Measurements from ENCODE around the gene ZNF580. TPM values are rescaled to one million over a fixed set of nuclear protein-coding genes. Genes with fewer than 3 reads are reported as not detected.

ZNF580 gene
- total and polyA plus RNA-seq, 9 donors = 14.5 to 70.6 (median 59.4) TPM

GRCh38 chr19:55660991-55661390, 20.2 kb downstream of the ZNF580 start:
- DNase-seq = peak in 1 of 5 donors; percentile 31
- no peak for TF ChIP-seq POLR2A (IDR thresholded peaks at IDR 0.05)
- TF ChIP-seq CTCF (IDR thresholded peaks at IDR 0.05) = no peak
- TF ChIP-seq EP300 (IDR thresholded peaks at IDR 0.05) = no peak
- H3K4me3 ChIP-seq = no peak overlapping the region
- no peak overlapping the region for H3K27ac ChIP-seq
- no peaks in the 10 kb centered on the region for H3K27me3 ChIP-seq
- 55 to 64% (median 64%) methylated on average over 16 of the region's 16 CpGs for WGBS, 3 donors
- peaks cover 18% of the 10 kb centered on the region for H3K4me1 ChIP-seq (ENCODE audit: insufficient read depth)
- H3K9me3 ChIP-seq = no peaks in the 10 kb centered on the region
- intact Hi-C loops (cut with DNase I) = no loop called here
- H3K36me3 ChIP-seq = no peaks in the 10 kb centered on the region

- Histone ChIP-seq H3K9me3 (no peaks in the 10 kb centered on the region), H3K27me3 (no peaks in the 10 kb centered on the region), H3K36me3 (no peaks in the 10 kb centered on the region), H3K27ac (no peak overlapping the region), H3K4me1 (ENCODE audit: insufficient read depth) (peaks cover 11% of the 10 kb centered on the region), H3K4me3 (no peak overlapping the region)
- intact Hi-C loops (cut with DNase I) = no loop called here
- TF ChIP-seq EP300 (IDR thresholded peaks at IDR 0.05) (no peak), CTCF (IDR thresholded peaks at IDR 0.05) (no peak), POLR2A (IDR thresholded peaks at IDR 0.05) (no peak)
- 62 to 70% (median 66%) methylated on average over 7 of the region's 7 CpGs for WGBS, 3 donors
- DNase-seq = no peak
Observed at GRCh38 chr19:55661826-55662225, 21.0 kb downstream of the ZNF580 start.

GRCh38 chr19:55663846-55664536, 23.2 kb downstream of the ZNF580 start:
- no peak for TF ChIP-seq CTCF (IDR thresholded peaks at IDR 0.05)
- no peak for TF ChIP-seq POLR2A (IDR thresholded peaks at IDR 0.05)
- TF ChIP-seq EP300 (IDR thresholded peaks at IDR 0.05) = no peak
- no peak overlapping the region for H3K27ac ChIP-seq
- no peaks in the 10 kb centered on the region for H3K9me3 ChIP-seq
- DNase-seq = no peak
- no peak overlapping the region for H3K4me3 ChIP-seq
- H3K27me3 ChIP-seq = no peaks in the 10 kb centered on the region
- intact Hi-C loops (cut with DNase I) = no loop called here
- 78 to 82% (median 78%) methylated on average over 20 of the region's 20 CpGs for WGBS, 3 donors
- peaks cover 5% of the 10 kb centered on the region for H3K4me1 ChIP-seq (ENCODE audit: insufficient read depth)
- H3K36me3 ChIP-seq = no peaks in the 10 kb centered on the region

GRCh38 chr19:55666343-55667005, 25.7 kb downstream of the ZNF580 start:
- TF ChIP-seq POLR2A (IDR thresholded peaks at IDR 0.05) (no peak), EP300 (IDR thresholded peaks at IDR 0.05) (no peak), CTCF (IDR thresholded peaks at IDR 0.05) (no peak)
- Histone ChIP-seq H3K27me3 (no peaks in the 10 kb centered on the region), H3K27ac (no peak overlapping the region), H3K9me3 (no peaks in the 10 kb centered on the region), H3K4me3 (no peak overlapping the region), H3K36me3 (no peaks in the 10 kb centered on the region), H3K4me1 (ENCODE audit: insufficient read depth) (no peaks in the 10 kb centered on the region)
- intact Hi-C loops (cut with DNase I) = no loop called here
- WGBS, 3 donors = 77 to 84% (median 77%) methylated on average over 12 of the region's 12 CpGs
- no peak for DNase-seq

All from ovary (tissue), 9 donors.